Jurkat, Clone E6-1 (cell line): Measurements from ENCODE around the gene GARRE1. TPM values are rescaled to one million over a fixed set of nuclear protein-coding genes. Genes with fewer than 3 reads are reported as not detected.
"Not testable (repeated sequence)": the region's sequence is repeated elsewhere in the genome, so short reads cannot be mapped to it uniquely, and the experiment has no call there.

Source experiments
- DNase-seq: peaks from one replicate; pipeline ENCODE4 v3.0.0-alpha.2; 2011; ENCODE audit warnings: low read depth, low spot score
- H3K4me3 ChIP-seq: 2 replicates; pipeline ENCODE4 v1.5.1; 2011; ENCODE audit warnings: mild to moderate bottlenecking, low read length, control low read depth, moderate library complexity
- polyA plus RNA-seq: library from polyadenylated mRNA; unstranded; fragments of >200 nt; gene quantifications from one replicate; pipeline ENCODE4 v1.2.1, GENCODE V29; 2012; ENCODE audit warnings: missing spikeins; ENCODE audit not compliant: insufficient read length, insufficient read depth

The GARRE1 gene
- 8.0 TPM for polyA plus RNA-seq

- DNase-seq: peak; percentile 44
- H3K4me3 ChIP-seq: peak within 1 kb of the TSS; percentile 73
Measured at GRCh38 chr19:34254046-34254697, at the start of gene GARRE1. TSS of gene GARRE1 (plus strand) at chr19:34254554. CDS start at chr19:34300474, 45,920 bp downstream.

DNA sequence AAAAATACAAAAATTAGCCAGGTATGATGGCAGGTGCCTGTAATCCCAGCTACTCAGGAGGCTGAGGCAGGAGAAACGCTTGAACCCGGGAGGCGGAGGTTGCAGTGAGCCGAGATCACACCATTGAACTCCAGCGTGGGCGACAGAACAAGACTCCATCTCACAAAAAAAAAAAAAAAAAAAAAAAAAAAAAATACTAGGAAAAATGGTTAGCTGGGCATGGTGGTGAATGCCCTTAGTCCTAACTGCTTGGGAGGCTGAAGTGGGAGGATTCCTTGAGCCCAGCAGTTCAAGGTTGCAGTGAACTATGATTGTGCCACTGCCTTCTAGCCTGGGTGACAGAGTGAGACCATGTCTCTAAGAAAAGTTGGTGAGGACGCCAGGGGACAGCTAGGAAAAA lies 49.0 kb upstream of the GARRE1 start:
- not testable (repeated sequence) for H3K4me3 ChIP-seq, DNase-seq

DNA sequence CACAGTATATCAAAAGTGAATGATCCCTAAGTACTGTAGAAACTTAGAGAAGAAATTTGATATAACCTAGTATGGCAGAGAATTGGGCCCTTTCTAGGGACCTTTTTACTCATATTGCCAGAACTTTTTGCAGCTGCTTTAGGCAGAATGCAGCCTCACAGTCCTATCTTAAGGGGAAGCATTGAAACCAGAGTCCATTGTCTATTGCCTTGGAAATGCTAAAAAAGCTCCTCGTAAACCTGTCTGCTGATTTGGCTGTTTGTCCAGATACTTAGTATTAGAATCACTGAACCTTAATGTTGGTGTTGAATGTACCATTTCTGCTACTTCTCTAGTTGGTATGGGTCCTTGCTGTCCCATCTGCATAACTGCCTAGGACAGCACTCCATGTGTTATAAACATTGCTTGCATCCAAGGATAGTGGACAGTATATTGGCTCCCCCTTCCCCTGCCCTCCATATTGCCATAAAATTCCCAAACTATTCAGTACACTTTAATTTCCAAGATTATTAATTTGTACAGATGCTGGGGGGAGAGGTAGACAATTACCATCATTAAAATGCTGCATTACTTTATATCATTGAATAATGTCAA lies 46.0 kb upstream of the GARRE1 start:
- DNase-seq: no peak
- no peak overlapping the region for H3K4me3 ChIP-seq

- DNase-seq: no peak
- H3K4me3 ChIP-seq: no peak overlapping the region
Measured at GRCh38 chr19:34209726-34210125, 44.6 kb upstream of the GARRE1 start.

- no peak overlapping the region for H3K4me3 ChIP-seq
- DNase-seq: no peak
Measured at GRCh38 chr19:34213283-34213682, 41.1 kb upstream of the GARRE1 start.

GRCh38 chr19:34214040-34214439 lies 40.3 kb upstream of the GARRE1 start:
- no peak overlapping the region for H3K4me3 ChIP-seq
- DNase-seq: no peak

- no peak overlapping the region for H3K4me3 ChIP-seq
- no peak for DNase-seq
Measured at GRCh38 chr19:34215006-34215665, 39.2 kb upstream of the GARRE1 start.

DNA sequence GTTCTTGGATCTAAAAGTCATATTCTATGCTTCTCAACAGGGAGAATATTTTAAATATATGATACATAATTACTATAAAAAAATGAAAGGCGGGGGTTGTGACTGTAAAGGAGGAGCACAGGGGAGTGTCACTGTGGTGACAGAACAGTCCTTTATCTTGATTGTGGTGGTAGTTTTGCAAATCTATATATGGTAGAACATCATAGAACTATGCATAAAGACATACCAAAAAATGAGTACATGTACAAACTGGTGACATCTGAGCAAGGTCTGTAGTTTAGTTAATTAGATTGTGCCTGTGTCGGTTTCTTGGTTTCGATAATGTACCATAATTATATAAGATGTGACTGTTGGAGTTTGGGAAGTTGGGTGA lies 38.7 kb upstream of the GARRE1 start:
- DNase-seq: no peak
- H3K4me3 ChIP-seq: no peak overlapping the region

DNA sequence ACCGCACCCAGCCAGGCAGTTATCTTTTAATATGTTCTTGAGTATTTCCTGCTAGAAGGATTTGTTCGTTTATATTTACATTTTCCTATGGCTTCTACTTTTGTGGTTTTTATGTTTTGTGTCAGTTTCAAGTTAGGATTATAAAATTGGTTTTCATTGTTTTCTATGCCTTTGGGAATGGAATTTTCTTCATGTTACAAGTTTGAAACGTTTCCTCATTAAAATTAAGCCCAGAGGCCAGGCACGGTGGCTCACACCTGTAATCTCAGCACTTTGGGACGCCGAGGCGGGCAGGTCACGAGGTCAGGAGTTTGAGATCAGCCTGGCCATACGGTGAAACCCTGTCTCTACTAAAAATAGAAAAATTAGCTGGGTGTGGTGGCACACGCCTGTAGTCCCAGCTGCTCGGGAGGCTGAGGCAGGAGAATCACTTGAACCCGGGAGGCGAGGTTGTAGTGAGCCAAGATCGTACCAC lies 37.6 kb upstream of the GARRE1 start:
- DNase-seq, H3K4me3 ChIP-seq: not testable (repeated sequence)

DNA sequence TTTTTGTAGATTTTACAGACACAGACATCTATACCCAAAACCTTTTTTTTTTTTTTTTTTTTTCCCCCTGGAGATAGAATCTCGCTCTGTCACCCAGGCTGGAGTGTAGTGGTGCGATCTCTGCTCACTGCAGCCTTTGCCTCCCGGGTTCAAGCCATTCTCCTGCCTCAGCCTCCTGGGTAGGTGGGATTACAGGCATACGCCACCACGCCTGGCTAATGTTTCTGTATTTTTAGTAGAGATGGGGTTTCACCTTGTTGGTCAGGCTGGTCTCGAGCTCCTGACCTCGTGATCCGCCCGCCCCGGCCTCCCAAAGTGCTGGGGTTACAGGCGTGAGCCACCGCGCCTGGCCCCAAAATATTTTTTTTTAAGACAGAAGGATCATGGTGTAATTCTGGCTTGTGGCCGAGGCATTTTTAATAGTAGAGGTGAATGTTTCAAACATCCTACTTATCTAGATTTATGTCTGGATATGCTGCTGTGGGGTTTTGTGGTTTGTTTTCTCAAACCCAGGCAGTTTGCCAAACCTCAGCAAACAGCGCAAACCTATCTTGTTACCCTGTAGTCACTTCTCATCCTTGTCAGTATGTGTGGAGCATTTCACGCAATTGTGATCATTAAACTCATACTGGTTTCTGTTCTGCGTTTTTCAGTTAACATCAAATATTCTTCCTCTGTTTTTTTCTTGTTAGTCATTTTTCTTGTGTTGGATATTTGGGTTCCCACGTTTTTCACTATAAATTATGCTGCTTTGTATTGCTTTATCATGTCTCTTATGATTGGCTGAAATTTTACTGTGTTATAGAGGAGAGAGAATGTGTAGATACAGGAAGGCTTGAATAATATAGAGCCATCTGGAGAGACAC lies 36.2 kb upstream of the GARRE1 start:
- DNase-seq: peak; percentile 92

GRCh38 chr19:34218818-34219164 lies 35.6 kb upstream of the GARRE1 start:
- no peak for DNase-seq
- H3K4me3 ChIP-seq: no peak overlapping the region

More for the DNA sequence above, 36.2 kb upstream of the GARRE1 start:
- H3K4me3 ChIP-seq: no peak overlapping the region

DNA sequence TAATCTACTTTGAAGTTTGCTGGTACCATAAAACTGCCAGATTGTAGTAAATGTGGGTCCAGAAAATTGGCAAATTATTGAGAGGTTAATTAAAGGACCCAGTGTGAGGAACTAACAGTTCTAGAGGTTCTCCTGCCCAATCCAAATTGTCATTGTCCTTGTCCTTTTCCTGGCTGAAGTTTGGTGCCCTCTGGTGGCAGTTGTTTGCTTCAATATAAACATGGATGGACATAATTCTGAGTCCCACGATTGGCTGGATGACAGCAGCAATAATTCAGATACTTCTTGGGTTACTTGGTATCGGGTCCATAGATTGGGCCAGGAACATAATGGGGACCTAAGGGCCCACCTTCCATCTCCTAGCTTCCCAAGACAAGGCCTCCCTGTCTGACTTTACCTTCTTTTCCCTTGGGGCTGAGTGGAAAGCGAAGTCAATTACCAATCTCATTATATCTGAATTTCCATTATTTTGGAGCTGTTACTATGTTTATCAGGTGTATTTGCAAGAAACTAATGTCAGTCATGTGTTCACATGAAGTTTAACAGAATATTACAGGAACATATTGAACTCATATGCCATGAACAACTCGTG lies 33.8 kb upstream of the GARRE1 start:
- DNase-seq: peak; percentile 41
- no peak overlapping the region for H3K4me3 ChIP-seq

GRCh38 chr19:34222386-34222785 lies 32.0 kb upstream of the GARRE1 start:
- H3K4me3 ChIP-seq: no peak overlapping the region
- DNase-seq: no peak

GRCh38 chr19:34224996-34225658 lies 29.2 kb upstream of the GARRE1 start:
- no peak overlapping the region for H3K4me3 ChIP-seq
- DNase-seq: no peak

DNA sequence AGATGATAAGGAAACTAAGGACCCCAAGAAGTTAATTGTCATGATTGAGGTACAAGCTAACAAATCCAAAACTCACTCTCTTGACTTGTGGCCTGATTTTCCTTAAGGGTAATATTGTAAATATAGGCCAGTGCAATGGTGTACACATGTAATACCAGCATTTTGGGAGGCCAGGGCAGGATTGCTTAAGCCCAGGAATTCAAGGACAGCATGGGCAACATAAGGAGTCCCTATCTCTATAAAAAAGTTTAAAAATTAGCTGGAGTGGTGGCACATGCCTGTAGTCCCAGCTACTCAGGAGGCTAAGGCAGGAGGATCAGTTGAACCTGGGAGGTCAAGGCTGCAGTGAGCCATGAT lies 28.7 kb upstream of the GARRE1 start:
- DNase-seq: no peak
- H3K4me3 ChIP-seq: no peak overlapping the region

DNA sequence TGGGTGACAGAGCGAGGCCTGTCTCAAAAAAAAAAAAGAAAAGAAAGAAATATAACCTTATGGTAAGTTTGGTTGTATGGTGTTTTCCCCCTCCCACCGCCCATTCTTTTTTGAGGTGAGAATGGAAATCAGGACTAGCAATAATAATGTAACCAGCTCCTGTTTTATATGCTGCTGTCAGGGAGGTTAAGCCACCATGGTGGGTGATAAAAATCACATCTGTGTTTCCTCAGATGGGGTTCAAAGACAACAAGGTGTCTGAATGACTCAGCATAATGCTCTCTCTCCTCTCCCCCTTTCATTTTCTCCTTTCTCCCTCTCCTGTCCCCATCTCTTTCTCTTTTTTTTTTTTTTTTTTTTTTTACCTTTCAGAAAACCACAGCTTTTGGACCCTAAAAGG lies 28.3 kb upstream of the GARRE1 start:
- peak; percentile 59 for DNase-seq
- H3K4me3 ChIP-seq: no peak overlapping the region

GRCh38 chr19:34228347-34228746 lies 26.0 kb upstream of the GARRE1 start:
- no peak overlapping the region for H3K4me3 ChIP-seq
- DNase-seq: no peak

DNA sequence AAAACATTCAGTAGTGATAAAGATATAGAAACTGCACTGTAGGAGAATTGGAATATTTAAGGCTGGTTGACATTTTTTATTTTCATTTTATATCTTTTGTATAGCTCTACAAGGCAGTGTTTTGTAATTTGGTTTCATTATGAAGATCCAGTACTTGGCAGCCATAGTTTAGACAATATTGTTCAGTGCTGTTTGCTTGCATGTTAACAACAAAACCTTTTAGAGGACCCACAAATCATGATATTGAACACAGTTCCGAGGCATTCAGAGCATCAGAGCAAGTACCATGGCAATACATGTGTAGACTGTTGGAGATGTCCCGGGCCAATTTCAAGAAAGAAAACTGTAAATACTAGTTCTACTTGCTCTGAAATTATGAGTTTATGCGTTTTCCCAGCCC lies 25.6 kb upstream of the GARRE1 start:
- no peak for DNase-seq
- H3K4me3 ChIP-seq: no peak overlapping the region

GRCh38 chr19:34229721-34230120 lies 24.6 kb upstream of the GARRE1 start:
- no peak overlapping the region for H3K4me3 ChIP-seq
- DNase-seq: no peak
